ENCODE data around the gene SAPCD1. TPM values are rescaled to one million over a fixed set of nuclear protein-coding genes. Genes with fewer than 3 reads are reported as not detected.

Gene SAPCD1
- total and polyA plus RNA-seq, 5 donors = 0.25 to 0.50 TPM; not detected in 3

DNA sequence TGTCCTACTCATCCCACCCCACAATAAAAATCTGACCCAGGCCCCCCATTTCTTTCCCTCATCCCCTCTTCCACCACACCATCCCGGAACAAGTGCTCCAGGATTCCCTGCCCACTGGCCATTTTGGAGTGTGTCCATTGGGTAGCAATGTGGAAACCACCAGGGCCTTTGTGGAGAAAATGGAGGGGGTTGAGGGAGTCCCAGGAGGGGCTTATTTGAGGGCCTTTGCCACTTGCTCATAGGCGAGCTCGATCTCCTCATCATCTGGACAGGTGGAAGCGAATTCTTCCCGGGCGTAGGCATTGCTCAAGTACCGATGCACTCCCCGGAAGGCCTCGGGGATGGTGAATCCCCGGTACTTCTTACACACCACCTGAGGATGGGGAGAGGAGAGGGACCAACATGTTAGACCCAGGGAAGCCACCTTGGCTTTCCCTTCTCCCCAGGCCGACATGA is 31.8 kb upstream of the SAPCD1 start:
- Histone ChIP-seq H3K4me1 (ENCODE audit: control insufficient read depth, insufficient read depth, low read length) (peaks cover 6% of the 10 kb centered on the region), H3K27me3 (ENCODE audit: control insufficient read depth, insufficient read depth) (no peaks in the 10 kb centered on the region), H3K4me3 (ENCODE audit: low read length) (peak overlapping the region; percentile 81), H3K9me3 (ENCODE audit: control insufficient read depth, low read length) (no peaks in the 10 kb centered on the region), H3K27ac (ENCODE audit: low read length) (peak overlapping the region; percentile 57)
- intact Hi-C loops (cut with DNase I) = loop anchor here in 1 of 4 donors (10.0 kb wide), 1 partner anchor 104 kb away; no protein-coding TSS in a partner anchor
- DNase-seq (no peak), ATAC-seq (no peak)
- WGBS = 87% methylated on average over 11 of the region's 11 CpGs

DNA sequence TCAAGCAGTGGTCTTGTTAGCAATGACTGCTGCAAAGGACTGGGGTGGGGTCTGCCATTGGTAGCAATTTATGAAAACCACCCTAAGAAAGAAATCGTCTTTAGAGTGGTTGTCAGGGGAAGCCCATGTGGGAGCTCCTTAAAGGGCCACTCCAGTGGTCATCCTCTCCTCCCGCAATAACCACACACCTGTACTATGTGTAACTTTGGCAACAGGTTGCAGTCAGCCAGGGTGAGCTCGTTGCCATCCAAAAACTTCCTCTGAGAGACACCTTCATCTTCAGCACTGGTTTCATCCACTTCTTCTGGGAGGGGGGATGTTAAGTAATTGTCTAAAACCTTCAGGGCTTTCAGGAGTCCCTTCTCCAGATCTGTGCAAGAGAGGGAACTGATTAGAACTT is 30.4 kb upstream of the SAPCD1 start:
- no peak overlapping the region for H3K27ac ChIP-seq (ENCODE audit: low read length)
- intact Hi-C loops (cut with DNase I) = loop anchor here in 1 of 4 donors (10.0 kb wide), 1 partner anchor 103 kb away; no protein-coding TSS in a partner anchor
- no peaks in the 10 kb centered on the region for H3K27me3 ChIP-seq (ENCODE audit: control insufficient read depth, insufficient read depth)
- no peak overlapping the region for H3K4me3 ChIP-seq (ENCODE audit: low read length)
- no peak for ATAC-seq
- no peak for DNase-seq
- 59% methylated on average over 3 of the region's 3 CpGs for WGBS
- no peaks in the 10 kb centered on the region for H3K9me3 ChIP-seq (ENCODE audit: control insufficient read depth, low read length)
- peaks cover 9% of the 10 kb centered on the region for H3K4me1 ChIP-seq (ENCODE audit: control insufficient read depth, insufficient read depth, low read length)

DNA sequence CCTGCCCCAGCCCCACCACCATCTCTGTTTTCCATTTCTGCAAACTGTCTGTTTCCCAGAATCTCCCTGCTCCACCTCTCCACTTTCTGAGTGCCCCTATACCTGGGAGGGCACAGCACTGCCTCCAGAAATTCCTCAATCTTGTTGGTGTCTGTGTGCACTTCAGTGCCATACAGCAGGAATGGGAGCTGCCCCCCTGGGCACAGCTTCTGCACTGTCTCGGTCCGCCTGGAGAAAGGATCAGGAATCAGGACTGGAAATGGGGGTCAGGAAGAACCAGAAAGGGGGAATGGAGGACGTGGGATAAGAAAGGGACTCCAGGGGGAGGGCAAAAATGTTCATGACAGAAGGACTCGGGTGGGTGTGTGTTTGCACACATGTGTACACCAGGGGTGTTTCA is 28.7 kb upstream of the SAPCD1 start:
- DNase-seq (no peak), ATAC-seq (no peak)
- 83% methylated on average over 4 of the region's 4 CpGs for WGBS
- intact Hi-C loops (cut with DNase I) = loop anchor here in 1 of 4 donors (10.0 kb wide), 1 partner anchor 101 kb away; no protein-coding TSS in a partner anchor
- no peaks in the 10 kb centered on the region for H3K9me3 ChIP-seq (ENCODE audit: control insufficient read depth, low read length)
- H3K27ac ChIP-seq (ENCODE audit: low read length) = peak overlapping the region; percentile 49
- no peaks in the 10 kb centered on the region for H3K27me3 ChIP-seq (ENCODE audit: control insufficient read depth, insufficient read depth)
- H3K4me1 ChIP-seq (ENCODE audit: control insufficient read depth, insufficient read depth, low read length) = peaks cover 9% of the 10 kb centered on the region
- no peak overlapping the region for H3K4me3 ChIP-seq (ENCODE audit: low read length)

DNA sequence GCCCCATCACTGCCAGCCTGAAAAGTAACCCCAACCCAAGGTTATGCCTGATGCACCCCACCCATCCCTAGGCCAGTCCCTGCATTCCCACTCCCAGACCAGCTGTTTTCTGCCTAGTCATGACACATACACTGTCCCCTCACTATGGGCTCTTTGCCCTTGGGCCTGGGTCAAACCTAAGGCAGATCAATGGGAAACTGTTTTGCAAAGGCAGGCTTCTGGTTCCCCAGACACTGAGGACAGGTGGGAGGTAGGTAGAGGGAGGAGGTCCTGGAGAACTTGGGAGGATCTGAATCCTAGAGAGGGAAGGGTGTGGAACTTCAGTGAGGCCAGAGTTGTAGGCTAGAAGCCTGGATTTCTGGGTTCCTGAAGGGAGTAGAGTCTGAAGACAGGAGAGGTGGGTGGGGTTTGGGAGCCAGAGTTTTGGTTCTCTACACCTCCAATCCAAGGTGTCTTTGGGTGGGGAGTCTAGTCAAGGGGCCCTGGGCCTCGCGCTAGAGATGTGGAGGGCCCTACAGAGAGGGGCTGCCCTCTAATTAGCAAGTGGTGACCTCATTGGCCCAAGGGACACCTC is 28.1 kb upstream of the SAPCD1 start:
- H3K4me3 ChIP-seq (ENCODE audit: low read length) = peak overlapping the region; percentile 86
- H3K27ac ChIP-seq (ENCODE audit: low read length) = peak overlapping the region; percentile 49
- no peaks in the 10 kb centered on the region for H3K27me3 ChIP-seq (ENCODE audit: control insufficient read depth, insufficient read depth)
- DNase-seq (peak in 1 of 3 donors; percentile 77), ATAC-seq (no peak)
- H3K9me3 ChIP-seq (ENCODE audit: control insufficient read depth, low read length) = no peaks in the 10 kb centered on the region
- intact Hi-C loops (cut with DNase I) = loop anchor here in 1 of 4 donors (10.0 kb wide), 1 partner anchor 100 kb away; no protein-coding TSS in a partner anchor
- 9% methylated on average over 2 of the region's 2 CpGs for WGBS
- peaks cover 9% of the 10 kb centered on the region for H3K4me1 ChIP-seq (ENCODE audit: control insufficient read depth, insufficient read depth, low read length)

DNA sequence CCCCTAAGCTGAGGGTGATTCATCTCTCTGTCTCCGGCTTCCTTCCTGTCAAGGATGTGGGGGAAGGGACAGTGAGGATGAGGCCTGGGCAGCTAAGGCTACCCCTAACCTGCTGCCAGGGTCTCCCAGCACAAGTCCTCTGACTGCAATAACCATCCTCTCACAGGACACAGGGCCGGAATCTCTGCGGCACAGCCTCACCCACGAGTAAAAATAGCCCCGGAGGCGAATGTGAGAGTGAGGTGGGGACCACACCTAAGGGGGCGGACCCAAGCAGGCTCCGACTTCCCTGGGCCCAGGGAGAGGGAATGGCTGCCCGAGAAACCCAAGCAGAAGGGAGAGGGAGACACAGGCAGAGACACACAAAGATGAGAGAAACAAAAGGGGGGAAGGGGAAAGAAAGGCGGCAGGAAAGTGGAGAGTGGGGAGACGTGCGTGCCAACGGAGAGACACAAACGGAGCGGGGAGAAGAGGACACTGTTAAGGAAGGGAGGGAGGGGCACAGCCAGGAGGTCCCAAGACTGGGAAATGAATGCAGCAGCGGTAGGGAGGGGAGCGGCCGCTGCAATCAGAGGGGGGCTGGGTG is 27.5 kb upstream of the SAPCD1 start:
- intact Hi-C loops (cut with DNase I) = loop anchor here in 2 of 4 donors (5.0 to 10.0 kb wide), 2 partner anchors 37 to 100 kb away; no protein-coding TSS in a partner anchor
- H3K4me3 ChIP-seq (ENCODE audit: low read length) = peak overlapping the region; percentile 86
- peaks cover 9% of the 10 kb centered on the region for H3K4me1 ChIP-seq (ENCODE audit: control insufficient read depth, insufficient read depth, low read length)
- no peaks in the 10 kb centered on the region for H3K9me3 ChIP-seq (ENCODE audit: control insufficient read depth, low read length)
- peak; percentile 61 to 69 (median 67) for DNase-seq
- peak overlapping the region; percentile 49 for H3K27ac ChIP-seq (ENCODE audit: low read length)
- under 1% methylated on average over 18 of the region's 18 CpGs for WGBS
- H3K27me3 ChIP-seq (ENCODE audit: control insufficient read depth, insufficient read depth) = no peaks in the 10 kb centered on the region
- peak; percentile 2 to 44 for ATAC-seq

DNA sequence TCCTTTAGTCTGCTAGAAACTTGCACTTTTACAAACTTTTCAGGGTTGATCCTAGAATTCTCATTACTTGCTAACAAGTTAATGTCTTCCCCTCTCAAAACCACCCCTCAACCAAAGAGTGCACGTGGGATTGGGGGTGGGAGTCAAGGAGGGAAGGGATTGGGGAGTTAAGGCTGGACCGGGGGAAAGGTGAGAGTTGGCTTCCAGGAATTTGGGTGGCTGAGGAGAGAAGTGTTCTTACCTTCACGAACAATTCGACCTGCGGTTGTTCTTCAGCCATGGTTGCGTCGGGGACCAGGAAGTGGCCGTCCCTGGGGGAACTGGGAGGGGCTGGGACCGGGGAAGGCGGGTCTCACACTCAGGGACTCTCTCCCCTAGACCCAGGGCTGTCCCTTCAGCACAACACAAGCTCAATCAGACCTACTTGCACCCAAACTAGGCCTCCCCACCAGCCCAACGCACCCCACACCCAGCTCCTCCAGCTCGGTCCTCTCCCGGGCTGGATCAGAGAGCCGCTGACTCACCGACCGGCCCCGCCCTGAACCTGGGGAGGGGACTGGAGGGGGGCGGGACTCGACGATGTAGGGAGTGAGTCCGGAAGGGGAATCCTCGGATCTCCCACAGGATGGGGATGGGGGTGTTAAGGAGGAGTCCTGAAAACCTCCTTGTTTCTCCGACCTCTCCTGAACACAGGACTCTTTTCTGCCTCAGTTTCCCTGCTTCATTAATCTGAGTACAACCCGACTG is 26.3 kb upstream of the SAPCD1 start, which contains the start of gene CLIC1:
Gene CLIC1, minus strand, starts transcription at position 510 of the 747 bp plus-strand sequence. Its CDS starts 230 bp downstream, at position 280.
- Histone ChIP-seq H3K9me3 (ENCODE audit: control insufficient read depth, low read length) (no peaks in the 10 kb centered on the region), H3K4me1 (ENCODE audit: control insufficient read depth, insufficient read depth, low read length) (peaks cover 9% of the 10 kb centered on the region), H3K27me3 (ENCODE audit: control insufficient read depth, insufficient read depth) (no peaks in the 10 kb centered on the region), H3K27ac (ENCODE audit: low read length) (peak within 1 kb of the TSS; percentile 49), H3K4me3 (ENCODE audit: low read length) (peak within 1 kb of the TSS; percentile 86)
- peak; percentile 91 to 94 (median 94) for DNase-seq
- peak; percentile 73 to 76 for ATAC-seq
- intact Hi-C loops (cut with DNase I) = loop anchor here in 2 of 4 donors (5.0 to 10.0 kb wide), 2 partner anchors 36 to 99 kb away; no protein-coding TSS in a partner anchor
- WGBS = 0% methylated on average over 24 of the region's 24 CpGs

DNA sequence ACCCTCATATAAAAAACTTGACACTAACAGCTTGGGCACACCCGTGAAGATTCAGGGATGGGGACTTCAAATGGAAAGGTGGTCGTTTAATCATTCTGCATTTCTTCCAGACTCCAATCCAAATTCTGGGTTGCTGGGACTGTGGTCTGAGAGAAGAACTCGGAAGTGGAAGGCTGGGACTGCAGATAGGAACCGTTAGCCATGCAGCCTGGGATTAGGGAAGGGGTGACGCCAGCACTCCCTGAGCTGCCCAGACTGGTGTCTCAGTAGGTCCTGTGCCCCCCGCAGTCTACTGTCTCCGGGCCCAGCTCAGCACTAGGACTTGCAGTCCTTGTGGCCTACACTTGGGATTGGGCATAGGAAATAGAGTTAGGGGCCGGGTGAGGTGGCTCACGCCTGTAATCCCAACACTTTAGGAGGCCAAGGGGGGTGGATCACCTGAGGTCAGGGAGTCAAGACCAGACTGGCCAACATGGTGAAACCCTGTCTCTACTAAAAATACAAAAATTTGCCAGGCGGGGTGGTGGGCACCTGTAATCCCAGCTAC is 25.6 kb upstream of the SAPCD1 start:
- H3K27me3 ChIP-seq (ENCODE audit: control insufficient read depth, insufficient read depth) = no peaks in the 10 kb centered on the region
- intact Hi-C loops (cut with DNase I) = loop anchor here in 2 of 4 donors (5.0 to 10.0 kb wide), 2 partner anchors 35 to 98 kb away; no protein-coding TSS in a partner anchor
- no peaks in the 10 kb centered on the region for H3K9me3 ChIP-seq (ENCODE audit: control insufficient read depth, low read length)
- peak overlapping the region; percentile 49 for H3K27ac ChIP-seq (ENCODE audit: low read length)
- H3K4me1 ChIP-seq (ENCODE audit: control insufficient read depth, insufficient read depth, low read length) = peaks cover 9% of the 10 kb centered on the region
- peak overlapping the region; percentile 86 for H3K4me3 ChIP-seq (ENCODE audit: low read length)
- no peak for ATAC-seq
- WGBS = 37% methylated on average over 10 of the region's 10 CpGs
- DNase-seq = peak in 2 of 3 donors; percentile 58 to 62

DNA sequence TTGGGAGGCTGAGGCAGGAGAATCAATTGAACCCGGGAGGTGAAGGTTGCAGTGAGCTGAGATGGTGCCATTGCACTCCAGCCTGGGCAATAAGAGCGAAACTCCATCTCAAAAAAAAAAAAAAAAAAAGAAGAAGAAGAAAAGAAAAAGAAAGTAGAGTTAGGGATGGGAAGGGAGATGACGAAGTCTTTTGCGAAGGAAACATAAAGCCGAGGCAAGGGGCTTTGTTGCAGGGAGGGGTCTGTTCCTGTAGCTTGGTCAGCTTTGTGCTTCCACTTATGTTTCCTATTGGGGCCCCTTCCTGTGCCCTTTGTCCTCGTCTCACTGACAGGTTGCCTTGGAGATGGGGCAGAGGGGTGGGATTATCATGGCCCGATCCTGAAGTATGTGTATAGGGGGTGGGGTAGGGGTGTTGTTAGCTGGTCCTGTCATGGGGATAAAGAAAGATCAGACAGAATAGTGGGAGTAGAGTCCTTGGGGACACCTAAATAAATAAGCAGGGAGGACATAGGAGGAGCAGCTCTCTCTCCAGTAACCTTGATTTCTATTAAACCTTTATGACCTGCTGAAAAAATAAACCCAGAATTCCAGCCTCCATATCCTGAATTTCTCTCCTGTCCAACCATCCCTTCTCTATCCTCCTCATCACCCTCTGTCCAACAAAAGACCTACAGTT is 25.0 kb upstream of the SAPCD1 start:
- ATAC-seq (no peak), DNase-seq (no peak)
- H3K27me3 ChIP-seq (ENCODE audit: control insufficient read depth, insufficient read depth) = no peaks in the 10 kb centered on the region
- 50% methylated on average over 7 of the region's 7 CpGs for WGBS
- H3K9me3 ChIP-seq (ENCODE audit: control insufficient read depth, low read length) = no peaks in the 10 kb centered on the region
- H3K27ac ChIP-seq (ENCODE audit: low read length) = peak overlapping the region; percentile 37
- H3K4me1 ChIP-seq (ENCODE audit: control insufficient read depth, insufficient read depth, low read length) = peaks cover 9% of the 10 kb centered on the region
- no peak overlapping the region for H3K4me3 ChIP-seq (ENCODE audit: low read length)
- intact Hi-C loops (cut with DNase I) = loop anchor here in 2 of 4 donors (5.0 to 10.0 kb wide), 2 partner anchors 35 to 97 kb away; no protein-coding TSS in a partner anchor

DNA sequence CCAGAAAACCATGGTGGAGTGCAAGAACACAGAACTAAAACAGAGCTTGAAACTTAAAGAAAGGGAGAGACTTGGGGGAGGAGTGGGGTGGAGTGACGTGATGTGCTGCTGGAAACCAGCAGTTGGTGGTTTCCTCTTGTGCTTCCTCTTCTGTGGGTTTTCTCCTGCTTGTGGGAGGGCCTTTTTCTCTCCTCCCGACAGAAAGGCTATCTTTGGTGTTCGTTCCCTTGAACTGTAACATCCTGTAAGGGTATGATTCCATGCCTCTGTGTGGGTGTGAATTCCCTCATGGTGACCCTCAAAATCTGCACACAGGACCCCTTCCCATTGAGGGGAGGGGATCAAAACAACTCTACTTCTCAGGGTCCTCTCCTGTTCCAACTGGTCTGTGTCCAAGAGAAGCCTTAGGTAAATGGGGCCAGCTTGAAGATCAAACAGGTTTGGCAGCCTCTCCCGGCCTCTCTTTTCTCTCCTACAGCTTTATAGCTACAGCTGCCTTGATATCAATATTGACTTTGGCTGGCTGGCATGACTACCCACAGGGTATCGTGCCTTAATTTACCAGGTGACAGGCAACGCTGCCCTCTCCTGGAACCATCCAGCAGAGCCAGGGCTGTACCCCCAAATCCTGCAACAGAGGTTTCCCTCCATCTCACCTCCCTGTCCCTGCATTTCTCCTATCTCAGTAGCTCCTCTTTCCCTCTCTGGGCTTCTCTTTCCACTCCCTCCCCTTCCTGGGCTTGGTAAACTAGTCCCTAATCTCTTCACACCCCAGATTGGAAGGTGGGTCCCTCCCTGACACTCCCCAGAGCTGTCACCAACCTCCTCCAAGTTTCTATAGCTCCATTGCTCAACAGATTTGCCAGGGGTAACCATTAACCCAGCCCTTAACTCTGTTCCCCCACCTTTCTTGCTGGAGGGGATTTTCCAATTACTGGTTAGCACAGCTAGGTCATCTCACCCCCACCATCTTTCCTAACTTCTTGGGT is 24.2 kb upstream of the SAPCD1 start:
- H3K27ac ChIP-seq (ENCODE audit: low read length) = peak overlapping the region; percentile 34
- 24% methylated on average over 6 of the region's 6 CpGs for WGBS
- DNase-seq = peak in 1 of 3 donors; percentile 77
- ATAC-seq = peak in 1 of 2 donors; percentile 7
- H3K4me3 ChIP-seq (ENCODE audit: low read length) = no peak overlapping the region
- H3K4me1 ChIP-seq (ENCODE audit: control insufficient read depth, insufficient read depth, low read length) = peaks cover 9% of the 10 kb centered on the region
- no peaks in the 10 kb centered on the region for H3K9me3 ChIP-seq (ENCODE audit: control insufficient read depth, low read length)
- H3K27me3 ChIP-seq (ENCODE audit: control insufficient read depth, insufficient read depth) = no peaks in the 10 kb centered on the region
- intact Hi-C loops (cut with DNase I) = loop anchor here in 2 of 4 donors (5.0 to 10.0 kb wide), 2 partner anchors 34 to 97 kb away; no protein-coding TSS in a partner anchor

All from right cardiac atrium (tissue), 5 donors.